ENCODE results near the gene ZRANB3.
"Not testable (repeated sequence)": the region's sequence is repeated elsewhere in the genome, so short reads cannot be mapped to it uniquely, and the experiment has no call there.

Gene ZRANB3

DNA sequence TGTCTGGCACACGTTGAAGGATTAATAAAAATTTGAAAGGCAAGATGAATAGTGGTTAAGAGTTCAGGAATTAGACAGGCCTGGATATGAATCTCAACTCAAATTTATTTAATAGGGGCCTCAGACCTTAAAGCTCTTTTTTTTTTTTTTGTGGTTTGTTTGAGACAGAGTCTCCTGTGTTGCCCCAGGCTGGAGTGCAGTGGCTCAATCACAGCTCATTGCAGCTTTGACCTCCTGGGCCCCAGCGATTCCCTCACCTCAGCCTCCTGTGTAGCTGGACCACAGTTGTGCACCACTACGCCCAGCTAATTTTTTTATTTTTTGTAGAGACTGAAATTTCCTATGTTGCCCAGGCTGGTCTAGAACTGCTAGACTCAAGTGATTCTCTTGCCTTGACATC is 3.0 kb downstream of the ZRANB3 start:
- no peak for TF ChIP-seq CTCF (IDR thresholded peaks at IDR 0.05; ENCODE audit: low read depth, low read length)
- no peak overlapping the region for H3K4me3 ChIP-seq (ENCODE audit: low read depth, low read length)

DNA sequence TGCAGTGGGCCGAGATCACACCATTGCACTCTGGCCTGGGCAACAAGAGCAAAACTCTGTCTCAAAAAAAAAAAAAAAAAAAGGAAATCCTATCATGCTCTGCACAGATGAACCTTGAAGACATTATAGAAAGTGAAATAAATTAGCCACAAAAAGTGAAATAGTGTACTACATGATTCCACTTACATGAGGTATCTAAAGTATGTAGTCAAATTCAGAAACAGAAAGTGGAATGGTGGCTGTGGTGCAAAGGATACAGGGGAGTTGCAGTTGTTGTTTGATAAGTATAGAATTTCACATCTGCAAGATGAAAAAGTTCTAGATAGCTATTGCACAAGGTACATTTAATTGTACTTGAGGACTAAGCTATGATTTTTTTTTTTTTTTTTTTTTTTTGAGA is 5.2 kb downstream of the ZRANB3 start:
- H3K4me3 ChIP-seq (ENCODE audit: low read depth, low read length): no peak overlapping the region
- TF ChIP-seq CTCF (IDR thresholded peaks at IDR 0.05; ENCODE audit: low read depth, low read length): no peak

- no peak for TF ChIP-seq CTCF (IDR thresholded peaks at IDR 0.05; ENCODE audit: low read depth, low read length)
- H3K4me3 ChIP-seq (ENCODE audit: low read depth, low read length): no peak overlapping the region
Observed at GRCh38 chr2:135512099-135512498, 18.9 kb downstream of the ZRANB3 start.

- H3K4me3 ChIP-seq (ENCODE audit: low read depth, low read length): no peak overlapping the region
- no peak for TF ChIP-seq CTCF (IDR thresholded peaks at IDR 0.05; ENCODE audit: low read depth, low read length)
Observed at GRCh38 chr2:135510577-135510976, 20.4 kb downstream of the ZRANB3 start.

- H3K4me3 ChIP-seq (ENCODE audit: low read depth, low read length): no peak overlapping the region
Observed at GRCh38 chr2:135504811-135505210, 26.2 kb downstream of the ZRANB3 start.

DNA sequence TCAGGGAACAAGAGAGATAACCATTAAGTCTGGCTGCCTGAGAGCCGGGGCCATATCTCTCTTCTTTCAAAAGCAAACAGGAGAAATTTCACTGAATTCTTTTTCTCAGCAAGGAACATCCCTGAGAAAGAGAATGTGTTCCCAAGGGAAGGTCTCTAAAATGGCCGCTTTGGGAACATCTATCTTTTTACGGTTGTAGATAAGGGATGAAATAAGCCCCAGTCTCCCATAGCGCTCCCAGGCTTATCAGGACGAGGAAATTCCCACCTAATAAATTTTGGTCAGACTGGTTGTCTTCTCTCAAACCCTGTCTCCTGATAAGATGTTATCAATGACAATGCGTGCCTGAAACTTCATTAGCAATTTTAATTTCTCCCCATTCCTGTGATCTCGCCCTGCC is 32.4 kb downstream of the ZRANB3 start:
- H3K4me3 ChIP-seq (ENCODE audit: low read depth, low read length): not testable (repeated sequence)

More at GRCh38 chr2:135504811-135505210, 26.2 kb downstream of the ZRANB3 start:
- TF ChIP-seq CTCF (IDR thresholded peaks at IDR 0.05; ENCODE audit: low read depth, low read length): no peak

GRCh38 chr2:135494917-135495316 is 36.1 kb downstream of the ZRANB3 start:
- H3K4me3 ChIP-seq (ENCODE audit: low read depth, low read length): no peak overlapping the region
- no peak for TF ChIP-seq CTCF (IDR thresholded peaks at IDR 0.05; ENCODE audit: low read depth, low read length)

GRCh38 chr2:135494503-135494902 is 36.5 kb downstream of the ZRANB3 start:
- TF ChIP-seq CTCF (IDR thresholded peaks at IDR 0.05; ENCODE audit: low read depth, low read length): no peak
- H3K4me3 ChIP-seq (ENCODE audit: low read depth, low read length): no peak overlapping the region

All from WI38 (cell line).